Activated T-helper 2 cell treated with anti-CD3 and anti-CD28 coated beads, Interferon-gamma antibody, Interleukin-2, Interleukin-4, amounts not matched to agents 10 μg/mL and 5 μg/mL and 100 μg/mL, durations not matched to agents 14 hours and 24 hours and 36 hours (primary cell): Measurements from ENCODE around the gene NR1H4. TPM values are rescaled to one million over a fixed set of nuclear protein-coding genes. Genes with fewer than 3 reads are reported as not detected.

ENCODE experiments used
- DNase-seq: peaks from one replicate; pipeline ENCODE4 v3.0.0; 2021; ENCODE audit warnings: low spot score
- H3K27ac Mint-ChIP-seq: one replicate; pipeline ENCODE4 v1.8.0; 2021; ENCODE audit warnings: mixed read lengths
- H3K27me3 Mint-ChIP-seq: one replicate; pipeline ENCODE4 v1.8.0; 2021; ENCODE audit warnings: low read depth, mixed read lengths
- H3K36me3 Mint-ChIP-seq: one replicate; pipeline ENCODE4 v1.8.0; 2021; ENCODE audit warnings: low read depth, mixed read lengths
- H3K4me1 Mint-ChIP-seq: one replicate; pipeline ENCODE4 v1.8.0; 2021; ENCODE audit warnings: low read depth, mixed read lengths
- H3K4me3 Mint-ChIP-seq: one replicate; pipeline ENCODE4 v1.8.0; 2021; ENCODE audit warnings: low read depth, mild to moderate bottlenecking, moderate library complexity, mixed read lengths
- H3K9me3 Mint-ChIP-seq: one replicate; pipeline ENCODE4 v1.8.0; 2021; ENCODE audit warnings: mixed read lengths
- intact Hi-C: fragments of 100-400 bp; cut with micrococcal nuclease; formaldehyde crosslinking; loops from one replicate; pipeline ENCODE4 v1.15.1; 2023
- total RNA-seq: library from RNA; stranded (reverse); gene quantifications from 2 replicates; pipeline ENCODE4 v1.2.3, GENCODE V29; 2022

The NR1H4 gene
- total RNA-seq, 1 donor from 2014 or later: not detected

DNA sequence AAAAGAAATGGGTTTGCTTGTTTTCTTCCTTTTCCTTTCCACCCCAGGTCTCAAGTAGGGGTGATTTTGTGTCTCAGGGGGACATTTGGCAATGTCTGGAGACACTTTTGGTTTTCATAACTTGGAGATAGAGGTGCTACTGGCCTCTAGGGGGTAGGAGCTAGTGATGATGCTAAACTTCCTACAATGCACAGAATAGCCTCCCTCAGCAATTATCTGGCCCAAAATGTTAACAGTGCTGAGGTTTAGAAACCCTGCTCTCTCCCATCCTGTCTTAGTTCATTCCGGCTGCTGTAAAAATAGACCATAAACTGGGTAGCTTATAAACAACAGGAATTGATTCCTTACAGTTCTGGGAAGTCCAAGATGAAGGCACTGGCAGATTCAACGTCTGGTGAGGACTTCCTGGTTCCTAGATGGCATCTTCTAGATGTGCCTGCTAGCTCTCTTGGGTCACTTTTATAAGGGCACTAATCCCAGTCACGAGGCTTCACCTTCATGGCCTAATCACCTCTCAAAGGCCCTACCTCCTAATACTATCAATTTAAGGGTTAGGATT is 92.4 kb downstream of the NR1H4 start:
- Mint-ChIP-seq H3K27me3 (peaks cover 22% of the 10 kb centered on the region), H3K36me3 (no peaks in the 10 kb centered on the region), H3K4me3 (no peak overlapping the region), H3K27ac (no peak overlapping the region), H3K9me3 (no peaks in the 10 kb centered on the region), H3K4me1 (peaks cover 15% of the 10 kb centered on the region)
- intact Hi-C loops: no loop called here
- DNase-seq: no peak

DNA sequence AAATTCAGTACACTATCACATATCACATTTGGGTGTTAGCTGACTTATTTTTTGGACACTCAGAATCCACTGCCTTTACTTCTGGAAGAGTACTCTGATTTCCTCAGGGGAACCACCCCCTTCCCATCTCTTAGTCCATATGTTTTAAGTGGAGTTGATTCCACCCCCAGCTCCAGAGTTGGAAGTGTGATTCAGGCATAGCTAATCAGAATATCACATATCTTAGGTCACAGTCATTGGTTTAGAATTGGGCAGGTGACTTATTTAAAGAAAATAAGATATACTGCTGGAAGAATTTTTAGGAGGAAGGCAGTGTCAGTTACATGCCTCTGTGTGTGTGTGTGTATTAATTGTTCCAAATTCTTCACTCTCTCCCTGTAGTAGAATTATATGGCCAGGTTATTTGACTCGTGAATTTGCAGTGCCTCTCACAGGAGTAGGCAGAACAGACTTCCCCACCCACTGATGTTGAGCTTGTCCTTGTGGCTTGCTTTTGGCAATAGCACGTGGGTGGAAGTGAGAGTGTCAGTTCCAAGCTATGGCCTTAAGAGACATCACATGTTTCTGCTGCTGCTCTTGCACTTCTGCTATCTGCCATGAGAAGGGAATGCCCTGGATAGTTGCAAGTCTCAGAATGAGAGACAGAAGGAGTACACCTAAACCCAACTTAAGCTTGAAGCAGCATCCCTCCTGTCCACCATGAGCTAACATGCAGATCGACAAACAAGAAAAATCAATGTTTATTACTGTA is 93.4 kb downstream of the NR1H4 start:
- H3K4me3 Mint-ChIP-seq: no peak overlapping the region
- no peak overlapping the region for H3K27ac Mint-ChIP-seq
- no peaks in the 10 kb centered on the region for H3K9me3 Mint-ChIP-seq
- DNase-seq: no peak
- no peaks in the 10 kb centered on the region for H3K36me3 Mint-ChIP-seq
- peaks cover 22% of the 10 kb centered on the region for H3K27me3 Mint-ChIP-seq
- peaks cover 18% of the 10 kb centered on the region for H3K4me1 Mint-ChIP-seq
- intact Hi-C loops: no loop called here

DNA sequence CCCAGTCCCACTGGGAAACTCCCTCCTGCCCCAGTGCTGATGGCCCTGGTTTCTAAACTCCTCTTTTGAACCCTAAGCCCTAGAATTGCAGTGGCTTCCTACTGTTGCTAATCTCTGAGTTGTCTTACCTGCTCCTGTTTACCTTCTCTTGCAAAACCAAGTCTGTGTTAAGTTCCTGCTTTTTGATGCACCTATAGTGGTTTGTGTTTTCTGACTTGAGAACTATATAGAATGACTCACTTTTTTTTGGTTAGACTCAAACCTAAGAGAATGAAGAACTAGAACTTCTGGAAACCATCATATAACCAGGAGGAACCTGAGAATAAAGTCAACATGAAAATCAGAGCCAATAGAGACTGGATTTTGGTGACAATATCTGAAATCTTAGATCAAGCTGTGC is 94.3 kb downstream of the NR1H4 start:
- intact Hi-C loops: no loop called here
- peaks cover 18% of the 10 kb centered on the region for H3K4me1 Mint-ChIP-seq
- H3K9me3 Mint-ChIP-seq: no peaks in the 10 kb centered on the region
- no peak overlapping the region for H3K4me3 Mint-ChIP-seq
- DNase-seq: no peak
- H3K36me3 Mint-ChIP-seq: no peaks in the 10 kb centered on the region
- H3K27me3 Mint-ChIP-seq: peaks cover 18% of the 10 kb centered on the region
- no peak overlapping the region for H3K27ac Mint-ChIP-seq

DNA sequence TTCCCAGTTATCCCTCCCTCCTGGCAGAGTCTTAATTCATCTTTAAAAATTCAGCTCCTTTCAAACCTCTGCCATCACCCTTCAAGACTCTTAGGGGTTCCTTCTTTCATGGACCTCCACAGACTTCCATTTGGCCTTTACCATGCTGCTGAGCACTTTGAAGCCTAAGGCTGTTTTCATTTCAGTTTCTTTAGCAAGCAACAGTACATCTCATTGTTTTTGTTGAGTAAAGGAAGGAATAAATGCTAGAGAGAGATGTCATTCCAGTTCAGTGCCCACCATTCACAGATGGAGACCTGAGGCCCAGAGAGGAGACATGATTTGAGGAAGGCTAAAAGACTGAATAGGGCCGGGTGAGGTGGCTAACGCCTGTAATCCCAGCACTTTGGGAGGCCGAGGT is 98.5 kb downstream of the NR1H4 start:
- no peak for DNase-seq
- H3K27me3 Mint-ChIP-seq: peaks cover 17% of the 10 kb centered on the region
- peak overlapping the region; percentile 31 for H3K4me3 Mint-ChIP-seq
- intact Hi-C loops: loop anchor here (2.0 kb wide), 1 partner anchor 305 kb away; the partner anchor contains the start of genes DEPDC4 and SCYL2
- H3K36me3 Mint-ChIP-seq: no peaks in the 10 kb centered on the region
- no peaks in the 10 kb centered on the region for H3K9me3 Mint-ChIP-seq
- no peak overlapping the region for H3K27ac Mint-ChIP-seq
- peaks cover 26% of the 10 kb centered on the region for H3K4me1 Mint-ChIP-seq

DNA sequence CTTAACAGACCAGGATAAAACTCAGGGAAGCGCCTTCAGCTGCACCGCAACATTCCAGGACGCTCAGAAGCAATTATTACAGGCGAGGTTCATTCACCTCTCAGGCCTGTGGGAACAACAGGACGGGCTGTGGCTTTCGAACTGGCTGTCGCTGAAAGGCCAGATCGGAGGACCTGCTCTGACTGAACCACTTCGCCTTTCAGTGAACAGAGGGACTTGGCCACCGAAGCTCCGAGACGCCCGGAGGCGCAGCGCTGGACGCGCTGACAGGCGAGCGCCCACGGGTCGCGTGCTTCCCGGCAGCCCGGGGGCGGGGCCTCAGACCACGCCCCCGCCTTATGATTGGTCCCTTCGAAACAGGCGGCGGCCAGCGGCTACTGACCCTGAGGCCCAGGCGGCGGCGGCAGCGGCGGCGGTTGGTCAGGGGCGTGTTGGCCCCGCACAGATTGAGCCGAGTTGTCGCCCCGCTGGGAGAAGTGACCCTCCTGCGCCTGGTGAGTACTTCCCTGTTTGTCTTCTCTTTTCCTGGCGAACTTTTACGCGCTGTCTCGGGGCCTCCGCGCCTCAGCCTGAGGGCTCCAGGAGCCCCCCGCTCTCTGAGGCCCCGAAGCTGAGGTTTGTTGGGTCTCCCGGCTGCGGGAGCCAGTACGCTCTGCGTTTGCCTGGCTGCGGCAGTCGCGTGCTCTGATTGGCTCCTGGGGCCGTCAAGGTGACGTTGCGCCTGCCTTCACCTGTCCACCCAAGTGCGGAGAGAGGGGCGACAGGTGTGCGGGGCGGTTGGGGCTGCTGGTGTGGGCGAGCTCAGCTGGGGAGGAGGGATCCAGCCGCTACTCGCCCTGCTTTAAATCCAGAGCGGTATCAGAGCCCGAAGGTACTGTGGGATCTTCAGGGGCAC is 99.9 kb downstream of the NR1H4 start, which contains the start of gene GAS2L3:
Gene GAS2L3 (plus strand): TSS at position 393 of the 895 bp plus-strand sequence. CDS start 21,221 bp downstream, outside the sequence.
- intact Hi-C loops: loop anchor here (2.0 kb wide), 1 partner anchor 307 kb away; the partner anchor contains the start of genes DEPDC4 and SCYL2
- H3K27me3 Mint-ChIP-seq: peaks cover 22% of the 10 kb centered on the region

DNA sequence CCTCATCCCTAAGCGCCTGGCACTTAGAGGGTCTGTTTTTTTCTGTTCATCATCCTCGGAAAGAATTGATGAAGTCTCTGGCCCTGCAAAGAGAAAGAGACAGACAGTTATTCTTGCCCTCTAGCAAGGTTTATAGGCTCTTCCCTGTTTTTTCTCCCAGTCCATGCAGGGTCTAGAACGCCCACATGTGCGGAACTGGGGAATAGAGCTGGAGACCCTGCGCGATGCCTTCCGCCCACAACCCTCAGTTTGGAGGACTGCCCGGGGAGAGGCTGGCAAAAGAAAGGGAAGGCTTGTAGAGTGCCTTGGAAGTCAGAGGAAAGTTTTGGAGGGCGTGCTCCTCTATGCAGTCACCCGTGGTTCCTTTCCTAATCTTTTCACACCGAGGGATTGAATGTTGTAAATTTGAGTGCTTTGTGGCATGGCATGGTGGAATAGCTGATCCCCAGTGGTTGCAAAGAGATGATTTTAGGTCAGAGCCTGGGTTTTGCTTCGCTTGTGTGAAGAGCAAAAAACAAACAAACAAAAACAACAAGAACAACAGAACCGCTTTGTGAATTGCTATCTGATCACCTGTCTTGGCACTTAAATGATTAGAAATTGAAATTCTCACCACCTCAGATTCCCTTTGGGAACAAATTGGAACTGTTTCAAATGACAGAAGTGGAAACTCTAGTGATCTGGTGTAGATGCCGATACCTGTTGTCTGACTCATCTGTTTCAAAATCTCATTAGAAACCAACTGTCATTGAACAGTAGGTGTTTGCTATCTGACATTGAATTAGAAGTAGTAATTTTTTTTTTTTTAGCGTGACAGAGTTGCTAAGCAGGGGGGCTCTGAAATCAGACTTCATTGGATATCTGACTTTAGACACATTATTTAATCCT is 100.8 kb downstream of the NR1H4 start:
- no peak overlapping the region for H3K27ac Mint-ChIP-seq
- H3K9me3 Mint-ChIP-seq: no peaks in the 10 kb centered on the region
- no peaks in the 10 kb centered on the region for H3K36me3 Mint-ChIP-seq
- DNase-seq: no peak
- H3K4me3 Mint-ChIP-seq: peak overlapping the region; percentile 89
- H3K4me1 Mint-ChIP-seq: peaks cover 15% of the 10 kb centered on the region
- peaks cover 20% of the 10 kb centered on the region for H3K27me3 Mint-ChIP-seq
- intact Hi-C loops: no loop called here

More for the DNA sequence above, 99.9 kb downstream of the NR1H4 start, which contains the start of gene GAS2L3:
- Mint-ChIP-seq H3K4me3 (peak within 1 kb of the TSS; percentile 89), H3K4me1 (peaks cover 15% of the 10 kb centered on the region), H3K9me3 (no peaks in the 10 kb centered on the region), H3K36me3 (no peaks in the 10 kb centered on the region), H3K27ac (peak within 1 kb of the TSS; percentile 63)
- peak; percentile 69 for DNase-seq

DNA sequence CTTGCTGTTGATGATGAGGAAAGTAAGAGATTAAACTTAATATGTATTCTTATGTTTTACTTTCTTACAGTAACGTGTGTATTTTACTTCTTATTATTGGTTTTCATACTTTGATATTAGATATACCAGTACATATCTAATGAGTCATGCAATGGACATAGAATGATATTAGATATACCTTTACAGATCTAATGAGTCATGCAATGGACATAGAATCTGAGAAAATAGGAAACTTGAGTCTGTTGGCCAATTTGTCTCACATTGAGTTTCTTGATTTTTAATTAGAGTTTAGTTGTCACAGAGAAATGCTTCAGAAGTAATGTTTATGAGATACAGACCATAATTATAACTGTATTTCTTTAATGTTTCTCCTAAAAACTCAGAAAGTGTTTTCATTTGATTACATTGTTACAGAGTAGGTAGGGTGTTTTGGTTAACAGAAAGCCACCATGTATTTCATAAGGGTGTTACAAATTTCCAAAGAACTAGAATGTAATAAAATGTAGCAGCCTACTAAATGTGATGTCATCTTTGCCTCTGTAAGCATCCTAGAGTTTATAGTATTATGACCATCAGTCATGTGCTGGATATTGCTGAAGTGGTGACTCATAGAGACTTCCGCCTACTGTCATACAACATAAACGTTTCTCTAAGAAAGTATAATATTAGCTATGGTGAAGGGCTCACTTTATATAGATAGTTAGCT is 102.8 kb downstream of the NR1H4 start:
- Mint-ChIP-seq H3K36me3 (no peaks in the 10 kb centered on the region), H3K4me1 (peaks cover 14% of the 10 kb centered on the region), H3K9me3 (no peaks in the 10 kb centered on the region), H3K4me3 (no peak overlapping the region), H3K27me3 (peaks cover 23% of the 10 kb centered on the region), H3K27ac (no peak overlapping the region)
- no peak for DNase-seq
- intact Hi-C loops: no loop called here

DNA sequence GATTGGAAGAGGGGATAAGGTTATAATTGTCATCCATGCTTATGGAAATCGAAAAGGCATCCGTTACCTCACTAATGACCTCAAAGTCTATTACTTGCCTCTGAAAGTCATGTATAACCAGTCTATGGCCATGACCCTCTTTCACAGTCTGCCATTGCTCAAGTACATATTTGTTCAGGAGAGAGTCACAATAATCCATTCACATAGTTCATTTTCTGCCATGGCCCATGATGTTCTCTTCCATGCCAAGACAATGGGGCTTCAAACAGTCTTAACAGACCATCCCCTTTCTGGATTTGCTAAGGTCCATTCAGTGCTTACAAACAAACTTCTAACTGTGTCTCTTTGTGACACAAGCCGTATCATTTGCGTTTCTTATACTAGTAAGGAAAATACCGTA is 105.3 kb downstream of the NR1H4 start:
- no peak for DNase-seq
- intact Hi-C loops: no loop called here
- Mint-ChIP-seq H3K4me3 (no peak overlapping the region), H3K9me3 (peaks cover 18% of the 10 kb centered on the region), H3K27ac (no peak overlapping the region), H3K27me3 (peaks cover 23% of the 10 kb centered on the region), H3K4me1 (peaks cover 9% of the 10 kb centered on the region), H3K36me3 (peaks cover 3% of the 10 kb centered on the region)

DNA sequence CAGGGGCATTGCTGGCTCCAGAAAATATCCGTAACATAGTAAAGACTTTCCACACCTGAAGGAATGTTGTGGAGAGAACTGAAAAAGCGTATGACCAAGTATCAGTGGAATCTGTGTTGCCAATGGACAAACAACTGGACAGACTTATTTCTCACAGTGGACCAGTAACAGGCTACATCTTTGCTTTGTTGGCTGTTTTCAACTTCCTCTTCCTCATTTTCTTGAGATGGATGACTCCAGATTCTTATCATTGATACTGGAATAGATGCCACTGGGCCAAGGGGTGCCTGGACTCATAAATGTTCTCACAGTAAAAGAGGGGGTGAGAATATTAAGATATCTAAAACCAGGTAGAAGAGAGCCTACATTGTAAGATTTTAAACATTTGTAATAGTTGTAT is 106.2 kb downstream of the NR1H4 start:
- H3K4me3 Mint-ChIP-seq: no peak overlapping the region
- no peak overlapping the region for H3K27ac Mint-ChIP-seq
- H3K9me3 Mint-ChIP-seq: peaks cover 24% of the 10 kb centered on the region
- H3K4me1 Mint-ChIP-seq: peaks cover 2% of the 10 kb centered on the region
- H3K36me3 Mint-ChIP-seq: peaks cover 3% of the 10 kb centered on the region
- H3K27me3 Mint-ChIP-seq: peaks cover 15% of the 10 kb centered on the region
- intact Hi-C loops: no loop called here
- no peak for DNase-seq

DNA sequence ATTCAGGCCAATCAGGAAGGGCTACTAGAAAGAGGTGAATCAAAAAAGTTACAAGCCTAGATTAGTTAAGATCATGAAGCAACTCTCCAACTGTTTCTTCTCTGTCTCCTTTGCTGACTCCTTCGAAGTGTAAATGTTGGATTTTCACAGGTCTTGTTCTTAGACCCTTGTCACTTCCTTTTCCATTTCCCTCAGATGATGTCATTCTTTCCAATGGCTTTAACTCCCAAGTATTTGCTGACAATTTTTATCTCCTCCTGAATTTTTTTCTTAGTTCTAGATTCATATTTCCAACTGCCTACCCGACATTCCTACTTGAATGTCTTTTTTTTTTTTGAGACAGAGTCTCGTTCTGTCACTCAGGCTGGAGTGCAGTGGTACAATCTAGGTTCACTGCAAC is 110.6 kb downstream of the NR1H4 start:
- Mint-ChIP-seq H3K27ac (no peak overlapping the region), H3K27me3 (peaks cover 3% of the 10 kb centered on the region), H3K9me3 (peaks cover 53% of the 10 kb centered on the region), H3K4me1 (no peaks in the 10 kb centered on the region), H3K4me3 (no peak overlapping the region), H3K36me3 (peaks cover 3% of the 10 kb centered on the region)
- DNase-seq: no peak
- intact Hi-C loops: no loop called here

DNA sequence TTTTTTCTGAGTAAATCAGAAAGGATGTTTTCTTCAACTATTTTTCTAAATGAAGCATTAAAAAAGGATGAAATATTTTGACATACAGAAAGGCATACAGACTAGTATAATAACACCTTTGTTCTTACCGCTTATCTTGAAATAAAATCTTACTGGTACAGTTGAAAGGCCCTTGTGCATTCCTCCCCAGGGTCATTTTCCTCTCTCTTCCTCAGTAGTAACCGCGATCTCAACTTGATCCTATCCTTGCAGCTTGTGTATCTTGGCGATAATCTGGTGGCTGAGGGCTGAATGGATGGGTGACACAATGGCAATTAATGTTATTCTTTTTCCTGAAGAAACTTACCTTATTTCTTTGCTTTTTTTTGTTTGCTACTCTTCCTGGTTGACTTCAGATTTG is 118.3 kb downstream of the NR1H4 start:
- no peak for DNase-seq
- Mint-ChIP-seq H3K27ac (no peak overlapping the region), H3K4me3 (no peak overlapping the region), H3K27me3 (no peaks in the 10 kb centered on the region), H3K36me3 (no peaks in the 10 kb centered on the region), H3K4me1 (no peaks in the 10 kb centered on the region), H3K9me3 (peaks cover 14% of the 10 kb centered on the region)
- intact Hi-C loops: no loop called here
